ENCODE data around the gene FRMD4A. TPM values are rescaled to one million over a fixed set of nuclear protein-coding genes. Genes with fewer than 3 reads are reported as not detected.

The FRMD4A gene
- total RNA-seq, 1 experiment from 2014 or later = 19.6 TPM

DNA sequence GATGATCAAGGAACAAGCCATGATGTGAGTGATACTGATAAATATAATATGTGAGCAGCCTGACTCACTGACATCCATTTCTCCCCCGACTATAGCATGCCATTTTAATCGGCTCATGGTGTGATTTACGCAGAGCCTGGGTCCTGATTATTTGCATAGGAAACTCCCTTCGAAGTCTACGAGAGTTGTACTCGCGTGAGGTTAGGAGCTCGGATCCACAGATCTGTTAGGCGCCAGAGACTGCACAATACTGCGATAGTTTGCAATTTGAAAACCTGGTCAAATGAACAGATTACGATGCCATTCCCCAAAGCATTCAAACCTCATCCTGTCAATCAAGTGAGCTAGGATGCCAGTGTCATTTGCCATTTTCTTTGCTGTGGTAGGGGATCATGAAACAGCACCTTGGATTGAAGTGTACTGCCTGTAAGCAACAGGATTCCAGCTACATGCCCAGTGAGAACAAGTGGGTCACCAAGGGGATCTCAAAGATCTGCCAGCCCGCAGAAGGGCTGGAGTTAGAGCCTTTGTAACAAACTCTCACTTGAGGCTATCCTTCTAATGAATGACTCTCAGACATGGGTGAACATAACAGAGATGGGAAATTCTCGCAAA, 158.3 kb downstream of the FRMD4A start:
- Histone ChIP-seq H2AK5ac (ENCODE audit: insufficient read length, low read length) (no peak overlapping the region), H2BK15ac (ENCODE audit: low read depth, low read length) (no peak overlapping the region), H3K9me3 (ENCODE audit: control insufficient read depth, low read depth, low read length) (no peaks in the 10 kb centered on the region), H3K14ac (ENCODE audit: insufficient read depth, low read length) (no peak overlapping the region), H4K20me1 (ENCODE audit: control insufficient read depth, insufficient read depth, insufficient read length) (no peaks in the 10 kb centered on the region), H4K5ac (ENCODE audit: insufficient read length, low read depth, low read length) (no peak overlapping the region), H2BK12ac (ENCODE audit: insufficient read length, low read depth, low read length) (no peak overlapping the region), H2BK120ac (ENCODE audit: low read depth, low read length, poor library complexity, severe bottlenecking) (no peak overlapping the region), H3K27me3 (ENCODE audit: insufficient read depth, low read length) (no peaks in the 10 kb centered on the region; the same call in 1 of the 2 replicates), H3K23me2 (ENCODE audit: insufficient read length, low read depth, low read length, poor library complexity, severe bottlenecking) (peaks cover 10% of the 10 kb centered on the region), H3K27ac (ENCODE audit: insufficient read length, low read depth, low read length) (no peak overlapping the region), H4K8ac (replicated peaks; ENCODE audit: insufficient read length, low read depth, low read length) (no peak overlapping the region), H3K4me1 (ENCODE audit: insufficient read depth, low read length) (peaks cover 3% of the 10 kb centered on the region; the same call in 1 of the 2 replicates), H3K4ac (ENCODE audit: low read depth, low read length) (no peak overlapping the region), H3K79me2 (ENCODE audit: insufficient read depth, low read length) (no peaks in the 10 kb centered on the region), H2BK5ac (ENCODE audit: insufficient read length, low read length) (no peak overlapping the region), H3K79me1 (ENCODE audit: insufficient read depth, low read depth, low read length, poor library complexity, severe bottlenecking) (no peaks in the 10 kb centered on the region), H2AFZ (ENCODE audit: low read length) (no peak overlapping the region), H2BK20ac (ENCODE audit: low read depth, low read length, poor library complexity, severe bottlenecking) (no peak overlapping the region), H3K56ac (ENCODE audit: insufficient read length, low read depth, low read length) (no peak overlapping the region), H3K18ac (ENCODE audit: insufficient read length, low read depth, low read length) (no peak overlapping the region), H3K23ac (ENCODE audit: insufficient read length, low read depth, low read length) (no peak overlapping the region), H4K91ac (ENCODE audit: insufficient read length, low read depth, low read length) (no peak overlapping the region), H3K9ac (ENCODE audit: extremely low read depth, insufficient read length, low read length) (no peak overlapping the region), H3T11ph (ENCODE audit: low read length) (no peak overlapping the region), H3K4me2 (ENCODE audit: insufficient read depth, insufficient read length, low read length) (no peak overlapping the region)
- no CpG with 5 or more reads among the region's 13 CpGs for WGBS (ENCODE audit: extremely low coverage, insufficient read length, low lambda C conversion rate)
- Mint-ChIP-seq H3K4me1 (peaks cover 17 to 23% of the 10 kb centered on the region in 2 experiments), H3K36me3 (ENCODE audit: insufficient read depth in 1 of 3, low read depth in 3 of 3) (no peaks in the 10 kb centered on the region), H3K4me3 (peak overlapping the region in 1 of 2 experiments; percentile 97; a peak in 2 of 5 replicates), H3K9me3 (no peaks in the 10 kb centered on the region), H3K27me3 (ENCODE audit: low read depth) (peaks cover 39% of the 10 kb centered on the region), H3K27ac (no peak overlapping the region; a peak in 1 of 7 replicates)
- no peak for DNase-seq
- TF ChIP-seq, protein P1, sequence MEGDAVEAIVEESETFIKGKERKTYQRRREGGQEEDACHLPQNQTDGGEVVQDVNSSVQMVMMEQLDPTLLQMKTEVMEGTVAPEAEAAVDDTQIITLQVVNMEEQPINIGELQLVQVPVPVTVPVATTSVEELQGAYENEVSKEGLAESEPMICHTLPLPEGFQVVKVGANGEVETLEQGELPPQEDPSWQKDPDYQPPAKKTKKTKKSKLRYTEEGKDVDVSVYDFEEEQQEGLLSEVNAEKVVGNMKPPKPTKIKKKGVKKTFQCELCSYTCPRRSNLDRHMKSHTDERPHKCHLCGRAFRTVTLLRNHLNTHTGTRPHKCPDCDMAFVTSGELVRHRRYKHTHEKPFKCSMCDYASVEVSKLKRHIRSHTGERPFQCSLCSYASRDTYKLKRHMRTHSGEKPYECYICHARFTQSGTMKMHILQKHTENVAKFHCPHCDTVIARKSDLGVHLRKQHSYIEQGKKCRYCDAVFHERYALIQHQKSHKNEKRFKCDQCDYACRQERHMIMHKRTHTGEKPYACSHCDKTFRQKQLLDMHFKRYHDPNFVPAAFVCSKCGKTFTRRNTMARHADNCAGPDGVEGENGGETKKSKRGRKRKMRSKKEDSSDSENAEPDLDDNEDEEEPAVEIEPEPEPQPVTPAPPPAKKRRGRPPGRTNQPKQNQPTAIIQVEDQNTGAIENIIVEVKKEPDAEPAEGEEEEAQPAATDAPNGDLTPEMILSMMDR (conservative IDR thresholded peaks at IDR 0.05) = no peak

Measured in H9 (cell line).